ENCODE measurements around the gene DACH1. TPM values are rescaled to one million over a fixed set of nuclear protein-coding genes. Genes with fewer than 3 reads are reported as not detected.

The DACH1 gene
- total and polyA plus RNA-seq, 12 donors = 3.6 to 20.0 (median 8.8) TPM

DNA sequence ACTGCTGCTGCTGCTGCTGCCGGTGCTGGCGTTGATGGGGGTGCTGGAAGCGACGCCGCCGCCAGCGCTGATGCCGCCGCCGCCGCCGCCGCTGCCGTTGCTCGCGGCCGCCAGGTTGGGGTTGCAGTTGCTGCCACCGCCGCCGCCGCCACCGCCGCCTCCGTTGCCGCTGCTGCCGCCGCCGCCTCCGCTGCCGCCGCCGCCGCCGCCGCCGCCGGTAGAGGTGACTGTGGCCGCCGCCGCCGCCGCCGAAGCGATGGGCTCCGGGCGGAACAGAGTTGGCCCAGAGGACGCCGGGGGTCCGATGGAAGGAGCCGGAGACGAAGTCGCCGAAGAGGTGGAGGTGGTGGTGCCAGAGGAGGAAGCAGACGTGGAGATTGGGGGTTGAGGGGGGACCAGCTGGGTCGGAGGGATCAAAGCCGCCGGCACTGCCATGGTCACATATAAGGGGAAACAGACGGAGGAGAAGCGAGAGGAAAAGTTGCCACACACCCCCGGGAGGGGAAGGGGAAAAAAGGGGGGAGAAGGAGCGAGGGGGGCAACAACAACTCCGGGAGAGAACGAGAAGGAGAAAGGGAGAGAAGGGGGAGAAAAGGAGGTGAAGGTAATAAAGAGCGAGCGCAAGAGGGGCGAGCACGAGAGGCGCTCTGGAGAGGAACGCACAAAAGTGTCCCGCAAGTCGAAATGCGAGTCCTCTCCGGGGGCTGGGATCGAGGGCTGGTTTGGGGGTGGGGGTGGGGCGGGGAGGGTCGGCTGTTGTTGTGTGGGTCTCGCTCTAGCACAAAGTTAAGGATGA, 471 bp downstream of the DACH1 start:
- WGBS, 4 donors = 0 to 1% (median 1%) methylated on average over 31 to 77 of the region's 77 CpGs
- peak overlapping the region in 2 of 4 donors; percentile 44 to 77 for H3K4me3 ChIP-seq
- DNase-seq = peak in 6 of 7 donors; percentile 10 to 34 (median 25)
- peaks cover 11 to 19% of the 10 kb centered on the region in 2 donors for H3K4me1 ChIP-seq (replicated peaks in 1 of 2)
- intact Hi-C loops (cut with DNase I) = no loop called here
- H3K36me3 ChIP-seq (replicated peaks in 1 of 2) = no peaks in the 10 kb centered on the region
- peaks cover 9% of the 10 kb centered on the region for H3K27me3 ChIP-seq
- TF ChIP-seq, protein P1, sequence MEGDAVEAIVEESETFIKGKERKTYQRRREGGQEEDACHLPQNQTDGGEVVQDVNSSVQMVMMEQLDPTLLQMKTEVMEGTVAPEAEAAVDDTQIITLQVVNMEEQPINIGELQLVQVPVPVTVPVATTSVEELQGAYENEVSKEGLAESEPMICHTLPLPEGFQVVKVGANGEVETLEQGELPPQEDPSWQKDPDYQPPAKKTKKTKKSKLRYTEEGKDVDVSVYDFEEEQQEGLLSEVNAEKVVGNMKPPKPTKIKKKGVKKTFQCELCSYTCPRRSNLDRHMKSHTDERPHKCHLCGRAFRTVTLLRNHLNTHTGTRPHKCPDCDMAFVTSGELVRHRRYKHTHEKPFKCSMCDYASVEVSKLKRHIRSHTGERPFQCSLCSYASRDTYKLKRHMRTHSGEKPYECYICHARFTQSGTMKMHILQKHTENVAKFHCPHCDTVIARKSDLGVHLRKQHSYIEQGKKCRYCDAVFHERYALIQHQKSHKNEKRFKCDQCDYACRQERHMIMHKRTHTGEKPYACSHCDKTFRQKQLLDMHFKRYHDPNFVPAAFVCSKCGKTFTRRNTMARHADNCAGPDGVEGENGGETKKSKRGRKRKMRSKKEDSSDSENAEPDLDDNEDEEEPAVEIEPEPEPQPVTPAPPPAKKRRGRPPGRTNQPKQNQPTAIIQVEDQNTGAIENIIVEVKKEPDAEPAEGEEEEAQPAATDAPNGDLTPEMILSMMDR (IDR thresholded peaks at IDR 0.05) = peak in 1 of 6 experiments; percentile 14
- TF ChIP-seq POLR2A (IDR thresholded peaks at IDR 0.05) = no peak
- H3K27ac ChIP-seq = peak overlapping the region in 4 of 5 donors; percentile 28 to 84 (median 61)
- H3K9me3 ChIP-seq (replicated peaks in 1 of 3) = no peaks in the 10 kb centered on the region

GRCh38 chr13:71865874-71866334, 1.1 kb downstream of the DACH1 start:
- Histone ChIP-seq H3K36me3 (replicated peaks in 1 of 2) (no peaks in the 10 kb centered on the region), H3K27me3 (peaks cover 9% of the 10 kb centered on the region), H3K4me1 (replicated peaks in 1 of 2) (peaks cover 11 to 19% of the 10 kb centered on the region in 2 donors), H3K27ac (peak overlapping the region in 3 of 5 donors; percentile 16 to 84 (median 76)), H3K4me3 (peak overlapping the region in 3 of 4 donors; percentile 22 to 77 (median 44)), H3K9me3 (replicated peaks in 1 of 3) (no peaks in the 10 kb centered on the region)
- WGBS, 4 donors = 0 to 2% (median 1%) methylated on average over 6 to 21 of the region's 21 CpGs
- TF ChIP-seq, protein P1 (IDR thresholded peaks at IDR 0.05) = no peak
- TF ChIP-seq POLR2A (IDR thresholded peaks at IDR 0.05) = no peak
- DNase-seq = peak in 4 of 7 donors; percentile 15 to 24 (median 20)
- intact Hi-C loops (cut with DNase I) = no loop called here

DNA sequence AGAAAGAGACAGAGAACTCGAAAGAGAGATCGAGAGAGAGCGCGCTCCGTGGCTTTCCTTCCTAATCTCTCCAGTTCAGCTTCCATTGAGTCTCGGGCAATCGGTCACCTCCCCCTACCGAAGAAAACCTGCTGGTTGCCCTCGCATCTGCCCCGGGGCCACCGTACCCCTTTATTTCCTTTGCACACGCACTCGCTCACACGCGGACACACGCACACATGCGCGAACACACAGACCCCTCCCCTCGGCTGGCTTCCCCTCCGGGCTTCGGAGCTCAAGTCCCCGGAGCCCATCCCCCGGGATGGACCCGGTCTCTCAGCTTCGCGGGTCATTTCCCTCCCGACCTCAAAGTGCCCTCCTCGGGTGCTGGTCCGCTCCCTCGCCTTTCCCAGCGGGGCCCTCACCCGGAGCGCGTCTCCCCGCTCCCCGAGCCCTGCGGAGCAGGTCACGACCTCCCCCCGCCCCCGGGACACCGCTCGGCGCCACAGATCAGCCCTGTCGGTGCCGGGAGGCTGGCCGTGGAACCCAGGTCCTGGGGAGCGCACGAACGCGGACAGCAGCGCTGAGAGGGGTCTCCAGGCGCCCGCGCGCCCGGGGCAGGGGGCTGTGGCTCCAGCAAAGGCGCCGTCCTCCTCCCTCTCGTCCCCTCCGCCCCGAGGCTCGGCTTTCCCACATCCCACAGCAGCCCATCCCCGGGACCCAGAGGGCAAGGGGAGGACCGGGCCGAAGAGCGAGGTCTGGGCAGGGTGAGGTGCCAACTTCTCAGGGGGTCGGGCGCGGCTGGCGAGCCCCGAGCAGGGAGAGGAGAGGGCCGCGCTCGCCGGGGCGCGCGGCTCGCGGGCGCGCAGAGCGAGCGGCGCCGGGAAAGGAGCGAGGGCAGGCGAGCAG, 1.8 kb downstream of the DACH1 start:
- Histone ChIP-seq H3K36me3 (replicated peaks in 1 of 2) (no peaks in the 10 kb centered on the region), H3K4me1 (replicated peaks in 1 of 2) (peaks cover 11 to 19% of the 10 kb centered on the region in 2 donors), H3K27ac (peak overlapping the region in 4 of 5 donors; percentile 16 to 84 (median 71)), H3K27me3 (peaks cover 9% of the 10 kb centered on the region), H3K4me3 (peak overlapping the region; percentile 33 to 90 (median 60)), H3K9me3 (replicated peaks in 1 of 3) (no peaks in the 10 kb centered on the region)
- TF ChIP-seq POLR2A (IDR thresholded peaks at IDR 0.05) = no peak
- TF ChIP-seq, protein P1 (IDR thresholded peaks at IDR 0.05) = no peak
- peak in 5 of 7 donors; percentile 22 to 59 (median 27) for DNase-seq
- 0 to 2% (median 1%) methylated on average over 17 to 88 of the region's 88 CpGs for WGBS, 4 donors
- intact Hi-C loops (cut with DNase I) = no loop called here
